Measurements from ENCODE around the gene AR.

DNA sequence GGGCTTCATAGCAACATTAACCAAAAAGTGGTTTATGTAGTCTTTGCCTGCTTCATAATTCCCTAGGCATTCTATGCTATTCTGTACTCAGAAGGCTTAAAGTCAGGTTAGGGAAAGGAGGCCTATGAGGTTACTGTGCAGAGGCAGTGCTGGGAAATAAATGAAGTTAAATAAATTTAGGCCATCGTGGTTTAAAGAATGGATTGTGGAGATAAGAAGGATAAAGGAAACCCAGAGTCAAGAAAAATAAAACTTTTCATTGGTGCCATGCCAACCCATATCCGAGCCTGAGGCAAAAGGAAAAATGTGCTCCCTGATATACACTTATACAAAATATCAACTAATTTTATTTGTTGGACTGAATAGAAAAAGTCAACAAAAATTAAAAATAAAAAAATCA is 70.2 kb downstream of the AR start:
- TF ChIP-seq CTCF (IDR thresholded peaks at IDR 0.05), result no peak
- no peak for TF ChIP-seq TCF7L2 (IDR thresholded peaks at IDR 0.05; ENCODE audit: low read depth, low read length)
- TF ChIP-seq POLR2AphosphoS5 (IDR thresholded peaks at IDR 0.05; ENCODE audit: low read depth, low read length), result no peak
- TF ChIP-seq SIN3A (IDR thresholded peaks at IDR 0.05; ENCODE audit: borderline replicate concordance, insufficient read depth, low read depth, low read length), result no peak
- TF ChIP-seq, protein P1, sequence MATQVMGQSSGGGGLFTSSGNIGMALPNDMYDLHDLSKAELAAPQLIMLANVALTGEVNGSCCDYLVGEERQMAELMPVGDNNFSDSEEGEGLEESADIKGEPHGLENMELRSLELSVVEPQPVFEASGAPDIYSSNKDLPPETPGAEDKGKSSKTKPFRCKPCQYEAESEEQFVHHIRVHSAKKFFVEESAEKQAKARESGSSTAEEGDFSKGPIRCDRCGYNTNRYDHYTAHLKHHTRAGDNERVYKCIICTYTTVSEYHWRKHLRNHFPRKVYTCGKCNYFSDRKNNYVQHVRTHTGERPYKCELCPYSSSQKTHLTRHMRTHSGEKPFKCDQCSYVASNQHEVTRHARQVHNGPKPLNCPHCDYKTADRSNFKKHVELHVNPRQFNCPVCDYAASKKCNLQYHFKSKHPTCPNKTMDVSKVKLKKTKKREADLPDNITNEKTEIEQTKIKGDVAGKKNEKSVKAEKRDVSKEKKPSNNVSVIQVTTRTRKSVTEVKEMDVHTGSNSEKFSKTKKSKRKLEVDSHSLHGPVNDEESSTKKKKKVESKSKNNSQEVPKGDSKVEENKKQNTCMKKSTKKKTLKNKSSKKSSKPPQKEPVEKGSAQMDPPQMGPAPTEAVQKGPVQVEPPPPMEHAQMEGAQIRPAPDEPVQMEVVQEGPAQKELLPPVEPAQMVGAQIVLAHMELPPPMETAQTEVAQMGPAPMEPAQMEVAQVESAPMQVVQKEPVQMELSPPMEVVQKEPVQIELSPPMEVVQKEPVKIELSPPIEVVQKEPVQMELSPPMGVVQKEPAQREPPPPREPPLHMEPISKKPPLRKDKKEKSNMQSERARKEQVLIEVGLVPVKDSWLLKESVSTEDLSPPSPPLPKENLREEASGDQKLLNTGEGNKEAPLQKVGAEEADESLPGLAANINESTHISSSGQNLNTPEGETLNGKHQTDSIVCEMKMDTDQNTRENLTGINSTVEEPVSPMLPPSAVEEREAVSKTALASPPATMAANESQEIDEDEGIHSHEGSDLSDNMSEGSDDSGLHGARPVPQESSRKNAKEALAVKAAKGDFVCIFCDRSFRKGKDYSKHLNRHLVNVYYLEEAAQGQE (IDR thresholded peaks at IDR 0.05; ENCODE audit: insufficient read depth in 1 of 2, low read depth in 2 of 2, low read length in 1 of 2), result no peak

Data from Panc1 (cell line).